ENCODE measurements around the gene GSTA4.

- TF ChIP-seq, protein P1, sequence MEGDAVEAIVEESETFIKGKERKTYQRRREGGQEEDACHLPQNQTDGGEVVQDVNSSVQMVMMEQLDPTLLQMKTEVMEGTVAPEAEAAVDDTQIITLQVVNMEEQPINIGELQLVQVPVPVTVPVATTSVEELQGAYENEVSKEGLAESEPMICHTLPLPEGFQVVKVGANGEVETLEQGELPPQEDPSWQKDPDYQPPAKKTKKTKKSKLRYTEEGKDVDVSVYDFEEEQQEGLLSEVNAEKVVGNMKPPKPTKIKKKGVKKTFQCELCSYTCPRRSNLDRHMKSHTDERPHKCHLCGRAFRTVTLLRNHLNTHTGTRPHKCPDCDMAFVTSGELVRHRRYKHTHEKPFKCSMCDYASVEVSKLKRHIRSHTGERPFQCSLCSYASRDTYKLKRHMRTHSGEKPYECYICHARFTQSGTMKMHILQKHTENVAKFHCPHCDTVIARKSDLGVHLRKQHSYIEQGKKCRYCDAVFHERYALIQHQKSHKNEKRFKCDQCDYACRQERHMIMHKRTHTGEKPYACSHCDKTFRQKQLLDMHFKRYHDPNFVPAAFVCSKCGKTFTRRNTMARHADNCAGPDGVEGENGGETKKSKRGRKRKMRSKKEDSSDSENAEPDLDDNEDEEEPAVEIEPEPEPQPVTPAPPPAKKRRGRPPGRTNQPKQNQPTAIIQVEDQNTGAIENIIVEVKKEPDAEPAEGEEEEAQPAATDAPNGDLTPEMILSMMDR (conservative IDR thresholded peaks at IDR 0.05; ENCODE audit: low read depth, low read length): no peak
- TF ChIP-seq EZH2 (IDR thresholded peaks at IDR 0.05; ENCODE audit: borderline replicate concordance, low read depth, low read length, poor library complexity, severe bottlenecking): no peak
Measured at GRCh38 chr6:52966101-52966500, 29.0 kb downstream of the GSTA4 start.
